ENCODE measurements around the gene NRG4.

GRCh38 chr15:75930866-75931265 lies 81.4 kb downstream of the NRG4 start:
- TF ChIP-seq CTCF (IDR thresholded peaks at IDR 0.05) (no peak), EZH2 (IDR thresholded peaks at IDR 0.05) (no peak), EZH2phosphoT487 (IDR thresholded peaks at IDR 0.05) (no peak)
